HCT116 (cell line): ENCODE measurements around the gene NFE2. TPM values are rescaled to one million over a fixed set of nuclear protein-coding genes. Genes with fewer than 3 reads are reported as not detected.

Experiments used
- ATF3 ChIP-seq: IDR thresholded peaks from 2 replicates; pipeline ENCODE4 v1.6.1; 2012
- CTCF ChIP-seq, 3 experiments: fragments of 200-600 bp in 1 of 3; sonication (generic) in 1 of 3; IDR thresholded peaks in 2 of 3; conservative IDR thresholded peaks in 1 of 3; 2 replicates each; pipeline ENCODE4 v1.5.1; 2012 to 2017; ENCODE audit warnings: low read depth in 2 of 3, low read length in 2 of 3, antibody characterized with exemption in 1 of 3, borderline replicate concordance in 1 of 3, control low read depth in 1 of 3, mild to moderate bottlenecking in 1 of 3, mixed read lengths in 1 of 3, mixed run types in 1 of 3, moderate library complexity in 1 of 3; ENCODE audit not compliant: insufficient read depth in 1 of 3
- EZH2phosphoT487 ChIP-seq: fragments of 200-600 bp; IDR thresholded peaks from 2 replicates; pipeline ENCODE4 v1.6.1; 2018; ENCODE audit warnings: antibody characterized with exemption, borderline replicate concordance
- FOSL1 ChIP-seq: IDR thresholded peaks from 2 replicates; pipeline ENCODE4 v1.6.1; 2012; ENCODE audit warnings: low read depth
- JUND ChIP-seq: IDR thresholded peaks from 2 replicates; pipeline ENCODE4 v1.6.1; 2012
- RAD21 ChIP-seq: IDR thresholded peaks from 2 replicates; pipeline ENCODE4 v1.6.1; 2012; ENCODE audit warnings: low read depth, mild to moderate bottlenecking
- TCF7L2 ChIP-seq: IDR thresholded peaks from 2 replicates; pipeline ENCODE4 v1.7.0; 2011; ENCODE audit warnings: borderline replicate concordance, inconsistent platforms; ENCODE audit not compliant: insufficient read depth, insufficient read length; ENCODE audit errors: extremely low read depth
- YY1 ChIP-seq: IDR thresholded peaks from 2 replicates; pipeline ENCODE4 v1.6.1; 2011; ENCODE audit warnings: low read length, low read depth, moderate library complexity, mild to moderate bottlenecking; ENCODE audit not compliant: insufficient replicate concordance; ENCODE audit errors: extremely low read depth
- ZBTB33 ChIP-seq: IDR thresholded peaks from 2 replicates; pipeline ENCODE4 v1.6.1; 2011; ENCODE audit warnings: mild to moderate bottlenecking, low read length, moderate library complexity; ENCODE audit not compliant: insufficient replicate concordance; ENCODE audit errors: extremely low read depth
- ZNF274 ChIP-seq: fragments of 200-500 bp; sonication (Bioruptor generic); IDR thresholded peaks from 2 replicates; pipeline ENCODE4 v1.6.1; 2014; ENCODE audit warnings: mild to moderate bottlenecking, low read depth, low read length, inconsistent platforms
- total RNA-seq: library from RNA; stranded (reverse); gene quantifications from one replicate; pipeline ENCODE4 v1.2.1, GENCODE V29; 2021; ENCODE audit not compliant: unreplicated experiment

Gene NFE2
- total RNA-seq, 1 experiment from 2014 or later, result 1.3 TPM

- TF ChIP-seq ATF3 (no peak), CTCF (IDR thresholded peaks at IDR 0.05 in 2 of 3, conservative IDR thresholded peaks at IDR 0.05 in 1 of 3; ENCODE audit: borderline replicate concordance in 1 of 3, insufficient read depth in 1 of 3, low read depth in 2 of 3, low read length in 2 of 3) (no peak), EZH2phosphoT487 (no peak), YY1 (no peak), RAD21 (no peak), ZBTB33 (no peak), JUND (no peak), TCF7L2 (no peak), ZNF274 (no peak), FOSL1 (no peak)
These were observed 4.3 kb downstream of the NFE2 start (continued) for GRCh38 chr12:54296393-54297099.
